Renal cortex interstitium (tissue), 11 donors: Measurements from ENCODE around the gene TRIM72. TPM values are rescaled to one million over a fixed set of nuclear protein-coding genes. Genes with fewer than 3 reads are reported as not detected.
"Not testable (repeated sequence)": the region's sequence is repeated elsewhere in the genome, so short reads cannot be mapped to it uniquely, and the experiment has no call there.

Experiments used
- DNase-seq, 11 donors: peaks; one replicate each; pipeline ENCODE4 v3.0.0-alpha.2; 2013; ENCODE audit warnings: low read depth in 9 of 11, low spot score in 4 of 11; ENCODE audit errors: extremely low read depth in 1 of 11
- polyA plus RNA-seq, 3 donors: library from polyadenylated mRNA; unstranded; fragments of 120-200 nt; gene quantifications; one replicate each; pipeline ENCODE4 v1.2.1, GENCODE V29; 2013; ENCODE audit not compliant: insufficient read length in 3 of 3

Gene TRIM72
- polyA plus RNA-seq, 3 donors: 0.09 to 0.18 (median 0.09) TPM

DNA sequence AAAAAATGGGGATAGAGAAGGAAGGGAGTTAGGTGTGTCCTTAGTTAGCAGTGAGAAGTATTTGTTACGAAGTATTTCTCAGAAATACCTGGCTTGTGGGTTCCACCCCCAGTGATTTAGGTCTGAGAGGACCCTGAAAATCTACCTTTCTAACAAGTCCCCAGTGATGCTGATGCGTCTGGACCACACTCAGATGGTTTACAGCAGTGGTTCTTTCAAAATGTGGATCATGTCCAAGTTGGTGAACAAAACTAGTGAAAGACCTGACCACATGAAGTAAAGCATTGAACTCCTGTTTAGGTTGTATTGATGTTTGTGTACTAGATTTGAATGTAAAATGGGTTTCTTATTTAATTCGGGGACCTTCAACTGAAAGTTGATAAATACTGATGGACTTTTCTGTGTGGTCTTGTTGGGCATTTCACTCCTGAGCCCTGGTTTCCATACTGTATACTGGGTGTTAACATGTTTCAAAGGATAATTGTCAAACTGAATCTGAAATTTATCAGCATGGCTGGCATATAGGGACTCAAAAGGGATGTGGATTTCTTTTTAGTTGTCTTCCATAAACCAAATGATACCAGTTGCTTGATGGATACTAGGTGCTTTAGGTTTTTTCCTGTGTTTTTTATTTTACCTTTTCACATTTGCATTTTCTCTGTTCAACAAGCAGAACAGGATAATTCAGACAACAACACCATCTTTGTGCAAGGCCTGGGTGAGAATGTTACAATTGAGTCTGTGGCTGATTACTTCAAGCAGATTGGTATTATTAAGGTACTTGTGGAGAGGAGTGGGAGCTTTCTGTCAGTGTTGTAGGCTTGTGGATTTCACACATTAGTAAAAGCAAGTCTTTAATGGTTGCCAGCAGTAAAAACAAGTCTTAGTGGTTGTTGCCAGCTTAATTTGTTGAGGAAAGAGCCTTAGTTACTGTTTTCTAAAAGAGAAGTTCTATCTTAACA lies 25.2 kb upstream of the TRIM72 start:
- DNase-seq: no peak

DNA sequence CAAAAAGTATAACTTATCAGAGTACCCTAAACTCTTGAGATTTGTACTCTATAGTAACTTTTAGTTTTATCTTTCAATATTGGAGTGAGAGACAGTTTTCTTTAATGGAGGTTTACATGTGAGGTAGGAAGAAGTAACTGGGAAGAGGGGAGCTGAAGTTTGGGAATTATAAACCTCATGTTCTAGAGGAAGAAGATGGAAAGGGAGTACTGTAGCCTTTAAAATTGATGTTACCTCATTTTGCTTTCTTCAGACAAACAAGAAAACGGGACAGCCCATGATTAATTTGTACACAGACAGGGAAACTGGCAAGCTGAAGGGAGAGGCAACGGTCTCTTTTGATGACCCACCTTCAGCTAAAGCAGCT lies 24.5 kb upstream of the TRIM72 start:
- no peak for DNase-seq

DNA sequence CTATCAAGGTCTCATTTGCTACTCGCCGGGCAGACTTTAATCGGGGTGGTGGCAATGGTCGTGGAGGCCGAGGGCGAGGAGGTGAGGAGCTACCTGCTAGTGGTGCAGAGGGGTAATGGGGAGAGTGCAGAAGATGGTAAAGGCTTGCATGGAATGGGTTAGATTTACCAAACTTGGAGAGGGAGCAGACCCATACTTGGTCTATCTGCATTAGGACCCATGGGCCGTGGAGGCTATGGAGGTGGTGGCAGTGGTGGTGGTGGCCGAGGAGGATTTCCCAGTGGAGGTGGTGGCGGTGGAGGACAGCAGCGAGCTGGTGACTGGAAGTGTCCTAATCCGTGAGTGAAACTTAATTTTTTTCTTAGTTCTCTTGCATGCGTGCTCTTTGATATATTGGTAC lies 23.9 kb upstream of the TRIM72 start:
- DNase-seq: no peak

DNA sequence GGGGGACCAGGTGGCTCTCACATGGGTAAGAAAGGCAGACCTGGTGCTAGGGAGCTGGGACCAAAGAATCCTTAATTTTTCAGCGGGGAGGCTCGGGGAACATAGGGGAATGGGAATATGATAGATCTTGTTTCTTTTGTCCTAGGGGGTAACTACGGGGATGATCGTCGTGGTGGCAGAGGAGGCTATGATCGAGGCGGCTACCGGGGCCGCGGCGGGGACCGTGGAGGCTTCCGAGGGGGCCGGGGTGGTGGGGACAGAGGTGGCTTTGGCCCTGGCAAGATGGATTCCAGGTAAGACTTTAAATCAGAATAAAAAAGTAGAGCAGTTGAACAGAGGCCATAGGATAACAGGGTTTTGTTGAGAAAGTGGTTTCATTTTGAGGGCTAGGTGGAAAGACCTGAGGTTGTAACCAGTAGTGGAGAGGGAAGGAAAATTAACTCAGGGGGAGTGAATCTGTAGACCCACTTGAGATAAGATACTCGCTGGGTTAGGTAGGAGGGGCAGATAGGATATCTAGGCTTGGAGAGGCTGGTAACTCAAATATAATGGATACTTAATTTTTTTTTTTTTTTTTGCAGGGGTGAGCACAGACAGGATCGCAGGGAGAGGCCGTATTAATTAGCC lies 23.0 kb upstream of the TRIM72 start:
- no peak for DNase-seq

DNA sequence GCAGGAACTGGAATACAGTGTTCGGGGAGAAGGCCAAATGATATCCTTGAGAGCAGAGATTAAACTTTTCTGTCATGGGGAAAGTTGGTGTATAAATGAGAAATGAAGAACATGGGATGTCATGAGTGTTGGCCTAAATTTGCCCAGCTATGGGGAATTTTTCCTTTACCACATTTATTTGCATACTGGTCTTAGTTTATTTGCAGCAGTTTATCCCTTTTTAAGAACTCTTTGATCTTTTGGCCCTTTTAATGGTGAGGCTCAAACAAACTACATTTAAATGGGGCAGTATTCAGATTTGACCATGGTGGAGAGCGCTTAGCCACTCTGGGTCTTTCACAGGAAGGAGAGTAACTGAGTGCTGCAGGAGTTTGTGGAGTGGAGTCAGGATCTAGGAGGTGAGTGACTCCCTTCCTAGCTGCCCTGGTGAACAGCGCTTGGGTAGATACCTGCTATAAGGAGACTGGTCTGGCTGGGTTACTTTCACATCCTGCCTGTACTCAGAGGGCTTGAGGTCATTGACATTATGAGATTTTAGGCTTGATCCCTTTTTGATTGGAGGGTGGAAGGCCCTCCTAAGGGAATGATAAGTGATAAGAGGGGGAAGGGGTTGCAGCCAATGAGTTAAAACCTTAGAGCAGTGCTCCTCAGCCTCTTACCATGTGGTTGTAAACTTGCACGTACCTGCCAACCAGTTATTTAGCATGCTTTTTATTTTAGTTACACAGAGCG lies 22.1 kb upstream of the TRIM72 start:
- no peak for DNase-seq

DNA sequence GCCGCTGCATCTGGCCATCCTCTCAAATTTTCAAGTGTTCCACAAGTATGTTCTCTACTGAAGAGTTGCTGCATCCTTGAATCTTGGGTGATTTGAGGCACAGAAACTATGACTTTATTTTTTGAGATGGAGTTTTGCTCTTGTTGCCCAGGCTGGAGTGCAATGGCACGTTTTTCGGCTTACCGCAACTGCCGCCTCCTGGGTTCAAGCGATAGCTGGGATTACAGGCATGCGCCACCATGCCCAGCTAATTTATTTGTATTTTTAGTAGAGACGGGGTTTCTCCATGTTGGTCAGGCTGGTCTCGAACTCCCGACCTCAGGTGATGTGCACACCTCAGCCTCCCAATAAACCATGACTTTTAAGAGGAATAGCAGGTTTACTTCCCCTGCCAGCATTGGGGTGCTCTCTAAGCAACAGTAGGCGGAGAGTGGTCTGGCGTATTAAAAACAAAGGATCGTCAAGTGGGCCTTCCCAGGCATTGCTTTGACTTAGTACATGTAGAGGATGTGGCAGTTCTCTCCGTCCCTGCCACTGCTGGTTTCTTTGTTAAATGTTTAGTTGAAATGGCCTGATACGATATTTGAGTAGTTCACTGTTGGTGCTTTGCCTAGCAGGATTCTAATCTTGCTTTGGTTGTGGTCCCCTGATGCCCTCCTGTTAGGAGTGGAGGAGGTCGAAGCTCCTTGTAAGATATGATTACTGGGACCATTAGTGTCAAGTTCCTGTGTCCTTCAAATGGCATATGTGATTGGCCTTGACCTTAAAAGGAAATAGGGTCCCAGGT lies 20.9 kb upstream of the TRIM72 start:
- no peak for DNase-seq

DNA sequence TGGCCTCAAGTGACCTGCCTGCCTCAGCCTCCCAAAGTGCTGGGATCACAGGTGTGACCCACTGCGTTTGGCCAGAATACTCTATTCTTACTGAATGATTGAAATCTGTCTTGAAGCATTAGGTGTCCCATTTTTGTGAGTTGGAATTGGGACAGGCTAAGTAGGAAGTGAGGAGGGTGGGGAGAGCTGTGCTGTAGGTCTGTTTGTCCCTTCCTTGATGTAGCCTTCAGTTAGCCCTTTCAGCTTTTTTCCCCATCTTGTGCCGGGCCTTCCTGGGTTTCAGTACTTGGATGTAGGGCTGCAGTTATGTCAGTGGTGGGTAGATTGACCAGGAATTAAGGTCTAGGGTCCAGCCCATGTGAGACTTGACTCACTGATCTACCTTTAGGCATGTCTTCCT lies 20.0 kb upstream of the TRIM72 start:
- no peak for DNase-seq

DNA sequence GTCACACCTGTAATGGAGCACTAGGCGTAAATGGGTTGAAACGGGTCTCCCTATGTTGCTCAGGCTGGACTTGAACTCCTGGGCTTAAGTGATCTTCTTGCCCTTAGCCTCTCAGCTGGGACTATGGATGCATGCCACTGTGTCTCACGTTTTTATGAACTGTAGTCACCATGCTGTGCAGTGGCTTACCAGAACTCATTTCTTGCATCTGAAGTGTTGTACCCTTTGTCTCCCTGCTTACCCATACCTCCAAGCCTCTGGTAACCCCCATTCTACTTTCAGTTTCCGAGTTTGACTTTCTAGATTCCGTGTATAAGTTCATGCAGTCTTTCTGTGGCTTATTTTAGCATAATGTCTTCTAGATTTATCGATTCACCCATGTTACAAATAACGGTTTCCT lies 19.0 kb upstream of the TRIM72 start:
- DNase-seq: no peak

DNA sequence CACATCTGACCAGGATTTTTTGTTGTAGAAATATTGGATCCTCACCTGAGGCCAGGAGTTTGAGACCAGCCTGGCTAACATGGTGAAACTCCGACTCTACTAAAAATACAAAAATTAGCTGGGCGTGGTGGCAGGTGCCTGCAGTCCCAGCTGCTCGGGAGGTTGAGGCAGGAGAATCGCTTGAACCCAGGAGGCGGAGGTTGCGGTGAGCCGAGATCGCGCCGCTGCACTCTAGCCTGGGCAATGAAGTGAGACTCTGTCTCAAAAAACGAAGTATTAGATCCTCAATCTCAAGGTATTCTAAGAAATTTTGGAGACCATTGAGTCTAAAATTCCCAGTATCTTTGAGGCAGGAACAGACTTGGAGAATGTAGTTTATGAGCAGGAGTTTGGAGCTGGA lies 18.1 kb upstream of the TRIM72 start:
- DNase-seq: not testable (repeated sequence)

DNA sequence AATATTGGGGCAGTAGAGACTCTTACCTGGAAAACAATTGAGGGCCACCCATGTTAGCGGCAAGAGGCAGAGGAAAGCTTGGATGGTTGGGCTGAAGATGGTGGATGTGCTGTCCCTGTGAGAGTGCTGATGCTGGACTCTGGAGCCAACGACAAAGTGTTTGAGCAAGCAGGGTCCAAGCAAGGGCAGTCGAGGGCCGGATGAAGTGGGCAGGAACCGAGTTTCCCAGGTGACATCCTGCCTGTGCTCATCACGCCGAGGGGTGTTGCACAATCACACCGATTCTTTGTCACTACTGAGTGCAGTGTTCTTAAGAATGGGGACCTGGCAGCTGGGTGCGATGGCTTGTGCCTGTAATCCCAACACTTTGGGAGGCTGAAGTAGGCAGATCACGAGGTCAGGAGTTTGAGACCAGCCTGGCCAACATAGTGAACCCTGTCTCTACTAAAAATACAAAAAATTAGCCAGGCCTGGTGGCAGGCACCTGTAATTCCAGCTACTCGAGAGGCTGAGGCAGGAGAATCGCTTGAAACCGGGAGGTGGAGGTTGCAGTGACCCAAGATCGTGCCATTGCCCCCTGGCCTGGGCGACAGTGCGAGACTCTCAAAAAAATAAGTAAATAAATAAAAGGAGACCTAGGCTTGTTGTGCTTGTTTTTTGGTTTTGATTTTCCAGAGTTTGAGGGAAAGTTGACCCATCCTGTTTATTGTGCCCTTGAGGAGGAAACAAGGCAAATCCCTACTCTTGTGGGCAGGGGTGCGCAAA lies 17.4 kb upstream of the TRIM72 start:
- DNase-seq: no peak

DNA sequence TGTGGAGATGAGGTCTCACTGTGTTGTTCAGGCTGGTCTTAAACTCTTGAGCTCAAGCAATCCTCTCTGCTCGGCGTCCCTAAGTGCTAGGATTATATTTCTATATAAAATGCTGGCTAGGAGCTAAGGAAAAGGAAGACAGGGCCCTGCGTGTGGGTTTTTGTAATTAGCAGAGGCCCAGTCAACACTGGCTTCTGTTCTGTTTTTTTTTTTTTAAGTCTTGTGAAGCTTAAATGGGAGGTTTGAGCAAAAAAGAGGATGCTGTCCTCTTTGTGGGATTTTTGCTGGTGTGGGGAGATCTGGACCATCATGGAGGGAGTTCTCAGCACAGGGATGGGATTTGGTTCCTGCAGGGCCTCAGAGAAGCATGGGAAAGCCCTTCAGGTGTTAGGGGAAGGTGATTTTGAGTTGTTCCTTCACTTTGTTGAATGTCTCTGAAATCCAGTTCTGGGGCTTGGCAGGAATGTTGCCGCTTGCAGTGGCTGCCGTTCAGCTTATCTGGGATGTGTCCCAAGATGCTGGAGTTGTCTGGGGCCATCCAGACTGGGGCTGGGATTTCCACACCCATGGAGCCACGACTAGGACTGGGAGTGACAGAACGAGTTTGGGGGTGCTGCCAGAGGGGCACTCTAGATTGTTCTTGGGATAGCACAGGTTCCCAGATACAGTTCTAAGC lies 15.6 kb upstream of the TRIM72 start:
- DNase-seq: no peak

DNA sequence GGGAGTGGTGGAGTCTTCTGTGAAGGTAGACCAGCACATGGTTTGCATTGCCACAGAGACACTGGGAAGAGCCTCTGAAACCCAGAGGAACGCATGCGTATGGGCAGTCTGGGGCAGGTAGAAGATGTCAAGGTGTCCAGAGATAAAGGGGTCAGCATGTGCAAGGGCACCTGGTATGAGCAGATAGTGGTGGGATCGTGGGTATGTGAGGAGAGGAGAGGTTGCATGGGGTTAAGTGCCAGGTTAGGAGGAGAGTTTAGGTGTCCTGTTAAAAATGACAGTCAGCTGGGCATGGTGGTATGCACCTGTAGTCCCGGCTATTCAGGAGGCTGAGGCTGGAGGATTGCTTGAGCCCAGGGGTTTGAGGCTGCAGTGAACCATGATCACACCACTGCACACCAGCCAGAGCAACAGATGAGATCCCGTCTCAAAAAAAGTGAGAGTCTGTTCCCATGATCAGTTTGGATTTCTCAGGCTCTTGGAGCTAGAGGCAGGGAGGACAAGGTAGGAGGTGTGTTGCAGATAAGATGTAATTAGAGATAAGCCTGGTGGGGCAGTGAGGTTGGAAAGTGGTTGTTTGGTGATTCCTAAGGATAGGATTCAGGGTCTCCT lies 14.4 kb upstream of the TRIM72 start:
- no peak for DNase-seq

DNA sequence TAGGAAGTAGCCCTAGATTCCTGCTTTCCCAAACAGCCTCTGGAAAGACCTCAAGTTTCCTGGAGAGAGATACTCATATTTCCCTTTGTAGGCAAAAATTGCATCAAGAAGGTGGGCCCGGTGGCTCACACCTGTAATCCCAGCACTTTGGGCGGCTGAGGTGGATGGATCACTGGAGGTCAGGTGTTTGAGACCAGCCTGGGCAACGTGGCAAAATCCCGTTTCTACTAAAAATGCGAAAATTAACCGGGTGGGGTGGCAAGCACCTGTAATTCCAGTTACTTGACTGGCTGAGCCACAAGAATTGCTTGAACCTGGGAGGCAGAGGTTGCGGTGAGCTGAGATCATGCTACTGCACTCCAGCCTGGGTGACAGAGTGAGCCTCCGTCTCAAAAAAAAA lies 13.8 kb upstream of the TRIM72 start:
- not testable (repeated sequence) for DNase-seq

DNA sequence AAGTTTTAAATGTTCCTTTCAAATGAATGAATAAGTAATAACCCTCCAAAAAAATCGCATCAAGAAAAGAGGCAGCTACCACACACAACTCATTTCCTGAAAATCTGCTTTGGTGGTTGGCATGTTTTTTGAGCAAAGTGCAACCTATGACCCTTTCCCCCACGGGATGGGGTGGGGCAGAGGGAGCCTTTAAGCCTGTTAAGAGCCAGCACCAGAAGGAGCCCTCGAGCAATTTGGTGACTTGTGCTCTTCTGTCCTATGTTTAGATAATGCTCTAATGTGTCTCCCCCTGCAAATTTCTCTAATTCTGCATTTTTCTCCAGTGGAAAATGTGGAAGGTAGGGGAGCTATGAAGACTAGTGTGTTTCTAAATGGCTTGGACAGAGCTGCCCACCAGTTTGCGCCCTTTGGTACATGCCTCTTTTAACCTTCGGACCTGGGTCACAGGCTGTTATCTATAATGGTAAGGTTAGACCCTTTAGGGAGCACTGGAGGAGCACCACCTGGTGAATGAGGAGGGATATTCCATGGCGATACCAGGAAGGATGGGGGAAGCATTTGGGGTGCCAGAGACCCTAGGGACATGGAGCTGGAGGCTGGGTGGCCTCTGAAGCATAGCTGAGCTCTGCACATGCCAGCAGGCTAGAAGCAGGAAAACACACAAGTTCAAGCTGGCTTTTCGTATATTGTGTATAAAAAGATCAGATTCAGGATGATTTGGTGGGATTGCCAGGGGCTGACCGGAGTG lies 12.9 kb upstream of the TRIM72 start:
- DNase-seq: no peak

DNA sequence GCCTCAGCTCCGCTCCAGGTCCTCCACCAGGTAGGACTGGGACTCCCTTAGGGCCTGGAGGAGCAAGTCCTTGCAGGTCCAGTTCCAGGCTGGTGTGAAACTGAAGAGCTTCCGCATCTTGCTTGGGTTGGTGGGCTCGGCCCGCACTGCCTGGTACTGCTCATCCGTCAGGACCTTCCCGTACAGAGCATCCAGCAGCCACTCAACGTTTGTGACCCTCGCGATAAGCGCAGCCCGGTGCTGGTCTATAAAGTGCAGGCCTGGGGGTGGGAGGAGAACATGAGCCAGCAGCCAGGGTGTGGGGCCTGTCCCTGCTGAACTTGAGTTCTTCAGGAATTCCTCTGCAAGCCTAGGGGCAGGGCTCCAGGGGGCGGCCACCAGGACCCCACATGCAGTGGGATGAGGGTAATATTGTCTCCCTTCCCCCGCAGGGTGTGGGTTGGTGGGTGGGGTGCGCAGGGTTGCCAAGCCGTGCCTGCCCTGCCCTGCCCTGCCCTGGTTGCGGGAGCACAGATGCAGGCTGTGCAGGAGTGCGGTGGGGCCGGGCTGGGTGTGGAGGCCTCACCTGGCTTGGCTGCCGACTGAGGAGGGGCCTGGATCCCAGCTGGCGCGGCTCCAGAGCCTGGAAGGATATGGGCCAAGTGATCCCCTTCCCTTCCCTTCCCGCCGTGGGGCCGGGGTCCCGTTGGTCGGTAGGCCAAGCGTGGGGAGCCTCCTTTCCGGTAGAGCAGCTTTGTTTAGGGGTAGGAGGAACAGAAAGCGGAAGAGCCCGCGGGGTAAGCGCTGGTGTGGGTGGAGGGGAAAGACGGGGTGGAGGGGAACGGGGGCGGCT lies 12.1 kb upstream of the TRIM72 start:
- DNase-seq: no peak
